Lower leg skin (tissue), 3 donors: Measurements from ENCODE around the gene LSM4.

ENCODE experiments used
- POLR2A ChIP-seq, 2 donors: fragments of 450-650 bp; IDR thresholded peaks; one replicate each; pipeline ENCODE4 v1.6.1; 2016 to 2017; ENCODE audit warnings: antibody characterized with exemption in 2 of 2, mild to moderate bottlenecking in 1 of 2, moderate library complexity in 1 of 2
- TF ChIP-seq, protein P1 (sequence below), 3 donors: fragments of 450-650 bp; IDR thresholded peaks; one replicate each; pipeline ENCODE4 v1.5.1; 2016; ENCODE audit warnings: antibody characterized with exemption in 3 of 3, mild to moderate bottlenecking in 3 of 3, moderate library complexity in 2 of 3

DNA sequence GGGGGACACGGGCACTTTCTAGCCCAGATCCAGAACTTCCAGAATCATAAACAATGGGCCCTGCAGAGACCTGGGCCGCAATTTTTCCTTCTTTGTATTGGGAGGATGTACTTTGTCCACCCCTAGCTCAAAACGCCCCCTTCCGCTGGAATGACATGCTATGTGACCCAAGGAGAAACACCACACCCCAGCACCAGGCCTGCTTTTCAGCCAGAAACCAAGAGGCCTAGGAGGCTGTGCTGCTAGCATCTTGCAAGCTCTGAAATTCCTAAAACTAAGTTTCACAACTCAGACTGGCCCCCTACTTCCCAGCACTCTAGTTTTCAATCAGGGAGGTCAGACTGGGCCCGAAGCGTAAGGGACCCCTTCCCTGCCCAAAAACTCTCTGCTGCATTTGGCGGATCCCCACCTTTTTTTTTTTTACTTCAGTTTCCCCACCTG lies 538 bp downstream of the LSM4 start:
- TF ChIP-seq, protein P1, sequence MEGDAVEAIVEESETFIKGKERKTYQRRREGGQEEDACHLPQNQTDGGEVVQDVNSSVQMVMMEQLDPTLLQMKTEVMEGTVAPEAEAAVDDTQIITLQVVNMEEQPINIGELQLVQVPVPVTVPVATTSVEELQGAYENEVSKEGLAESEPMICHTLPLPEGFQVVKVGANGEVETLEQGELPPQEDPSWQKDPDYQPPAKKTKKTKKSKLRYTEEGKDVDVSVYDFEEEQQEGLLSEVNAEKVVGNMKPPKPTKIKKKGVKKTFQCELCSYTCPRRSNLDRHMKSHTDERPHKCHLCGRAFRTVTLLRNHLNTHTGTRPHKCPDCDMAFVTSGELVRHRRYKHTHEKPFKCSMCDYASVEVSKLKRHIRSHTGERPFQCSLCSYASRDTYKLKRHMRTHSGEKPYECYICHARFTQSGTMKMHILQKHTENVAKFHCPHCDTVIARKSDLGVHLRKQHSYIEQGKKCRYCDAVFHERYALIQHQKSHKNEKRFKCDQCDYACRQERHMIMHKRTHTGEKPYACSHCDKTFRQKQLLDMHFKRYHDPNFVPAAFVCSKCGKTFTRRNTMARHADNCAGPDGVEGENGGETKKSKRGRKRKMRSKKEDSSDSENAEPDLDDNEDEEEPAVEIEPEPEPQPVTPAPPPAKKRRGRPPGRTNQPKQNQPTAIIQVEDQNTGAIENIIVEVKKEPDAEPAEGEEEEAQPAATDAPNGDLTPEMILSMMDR (IDR thresholded peaks at IDR 0.05) = no peak
- no peak for TF ChIP-seq POLR2A (IDR thresholded peaks at IDR 0.05)
